Adipose tissue (tissue), 3 donors: Measurements from ENCODE around the gene ALKBH5. TPM values are rescaled to one million over a fixed set of nuclear protein-coding genes. Genes with fewer than 3 reads are reported as not detected.
A peak's percentile ranks its signal among the peaks of the same experiment; 100 is the strongest.

ENCODE experiments used
- H3K27ac ChIP-seq: one replicate; pipeline ENCODE4 v1.5.1; 2013; ENCODE audit warnings: low read depth, low read length
- WGBS, 3 donors: extraction: QIAGEN DNeasy Blood & Tissue Kit; methylation state at CpG; one replicate each; pipeline ENCODE4 v1.1.7; 2013; 5-methylcytosine and 5-hydroxymethylcytosine counted together
- polyA plus RNA-seq, 3 donors: library from polyadenylated mRNA; stranded (reverse); fragments of 200-250 nt; gene quantifications; one replicate each; pipeline ENCODE4 v1.2.3, GENCODE V29; 2013
- donor health status: healthy with polysubstance abuse.
- donor health status: Bipolar disorder and iron deficiency.
- donor health status: healthy.

ALKBH5 gene
- 10 to 100 TPM; 21.3 to 50.7 (median 24.4) TPM for polyA plus RNA-seq

DNA sequence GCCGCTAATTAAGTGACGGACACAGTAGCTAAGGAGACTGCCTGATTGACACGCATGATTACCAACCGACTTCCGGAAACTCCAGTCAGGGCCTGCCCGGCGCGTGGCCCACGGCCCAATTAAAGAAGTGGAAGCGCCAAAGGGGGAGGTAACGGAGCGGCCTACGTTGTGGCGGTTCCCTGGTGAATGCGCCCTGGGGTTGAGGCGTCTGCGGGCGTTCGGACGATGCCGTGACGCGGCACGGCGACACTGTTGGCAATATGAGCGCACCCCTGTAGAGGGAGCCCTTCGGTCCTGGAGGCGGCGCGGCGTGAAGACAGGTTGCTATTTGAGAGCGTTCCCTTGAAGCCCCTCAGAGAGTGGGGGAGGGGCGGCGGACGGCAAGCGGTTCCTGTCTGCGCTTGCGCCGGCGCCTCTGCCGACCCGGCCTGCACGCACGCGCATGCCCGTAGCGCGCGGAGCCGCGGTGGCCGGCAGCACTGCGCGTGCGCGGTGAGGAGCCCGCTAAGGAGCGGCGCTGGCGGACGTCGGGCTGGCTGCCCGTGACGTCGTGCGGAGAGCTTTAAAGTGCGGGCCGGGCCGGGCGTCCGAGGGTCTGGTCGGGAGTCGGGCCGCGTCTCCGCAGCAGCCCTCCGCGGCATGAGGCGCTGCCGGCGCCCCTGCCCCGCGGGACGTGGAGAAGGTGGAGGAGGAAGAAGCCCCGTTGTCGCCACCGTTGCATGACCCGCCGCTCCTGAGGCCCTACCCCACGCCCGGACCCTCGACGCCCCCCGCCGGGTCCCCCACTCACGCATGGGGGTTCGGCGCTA is at the start of gene ALKBH5:
TSS of gene ALKBH5 (plus strand) at position 495 of the 809 bp plus-strand sequence. CDS start 416 bp downstream, outside the sequence.
- 0 to 1% (median 0%) methylated on average over 78 to 98 of the region's 98 CpGs for WGBS, 3 donors
- H3K27ac ChIP-seq, result peak within 1 kb of the TSS; percentile 86

DNA sequence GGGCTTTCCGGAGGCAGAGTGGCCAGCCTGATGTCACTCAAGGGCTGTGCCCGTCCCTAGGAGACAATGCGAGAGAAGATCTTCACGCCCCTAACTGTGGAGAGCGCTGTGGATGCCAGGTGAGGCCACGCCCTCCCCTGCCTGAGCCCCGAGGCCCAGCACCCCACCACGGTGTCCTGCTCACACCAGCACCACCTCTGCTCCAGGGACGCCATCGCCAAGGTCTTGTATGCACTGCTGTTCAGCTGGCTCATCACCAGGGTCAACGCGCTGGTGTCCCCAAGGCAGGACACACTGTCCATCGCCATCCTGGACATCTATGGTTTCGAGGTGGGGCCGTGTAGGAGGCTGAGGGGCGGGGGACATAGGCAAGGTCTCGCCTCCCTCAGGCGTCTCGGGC is 47.3 kb upstream of the ALKBH5 start:
- no peak overlapping the region for H3K27ac ChIP-seq
- 77 to 82% (median 78%) methylated on average over 18 to 19 of the region's 19 CpGs for WGBS, 3 donors

DNA sequence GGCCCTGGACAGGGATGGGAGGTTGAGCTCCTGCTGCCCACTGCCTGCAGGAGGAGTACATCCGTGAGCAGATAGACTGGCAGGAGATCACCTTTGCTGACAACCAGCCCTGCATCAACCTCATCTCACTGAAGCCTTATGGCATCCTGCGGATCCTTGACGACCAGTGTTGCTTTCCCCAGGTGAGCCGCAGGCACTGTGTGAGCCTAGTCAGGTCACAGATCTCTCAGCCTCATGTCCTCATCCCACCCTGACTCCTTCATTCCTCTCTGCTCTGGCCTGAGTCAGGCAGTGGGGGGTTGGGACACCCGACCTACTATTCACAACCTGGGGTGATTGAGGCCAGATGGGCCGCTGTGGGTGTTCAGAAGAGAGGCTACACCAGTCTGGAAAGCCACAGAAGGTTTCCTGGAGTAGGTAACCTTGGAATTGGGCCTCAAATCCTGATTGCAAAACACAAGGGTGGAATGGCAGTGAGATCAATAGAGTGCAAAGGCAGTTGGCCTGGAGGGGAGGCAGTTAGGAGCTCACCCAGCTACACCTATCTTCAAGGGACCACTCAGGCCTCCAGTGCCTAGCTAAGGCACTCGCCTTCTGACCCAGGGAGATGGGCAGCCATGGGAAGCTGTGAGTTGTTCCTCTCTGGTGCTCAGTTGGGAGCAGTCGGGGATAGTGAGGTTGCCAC is 45.4 kb upstream of the ALKBH5 start:
- H3K27ac ChIP-seq, result no peak overlapping the region
- WGBS, 3 donors, result 78 to 88% (median 85%) methylated on average over 8 of the region's 8 CpGs

DNA sequence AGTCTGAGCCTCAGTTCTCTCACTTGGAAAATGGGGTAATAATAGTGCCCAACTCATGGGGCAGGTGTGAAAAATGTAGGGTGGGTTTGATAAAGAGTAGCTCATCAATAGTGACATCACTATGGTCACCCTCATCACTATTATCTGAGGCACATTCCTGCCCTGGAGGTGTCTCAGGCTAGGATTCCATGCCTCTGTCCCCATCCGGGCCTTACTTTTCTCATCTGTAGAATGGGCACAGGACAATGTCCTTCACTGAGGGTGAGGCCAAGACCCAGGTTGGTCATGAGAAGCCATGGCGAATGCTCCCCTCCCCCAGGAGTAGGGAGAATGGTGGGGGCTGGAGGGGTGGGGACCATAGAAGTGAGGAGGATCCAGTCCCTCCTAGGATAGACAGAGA is 44.5 kb upstream of the ALKBH5 start:
- 89 to 94% (median 91%) methylated on average over 2 of the region's 2 CpGs for WGBS, 3 donors
- no peak overlapping the region for H3K27ac ChIP-seq

DNA sequence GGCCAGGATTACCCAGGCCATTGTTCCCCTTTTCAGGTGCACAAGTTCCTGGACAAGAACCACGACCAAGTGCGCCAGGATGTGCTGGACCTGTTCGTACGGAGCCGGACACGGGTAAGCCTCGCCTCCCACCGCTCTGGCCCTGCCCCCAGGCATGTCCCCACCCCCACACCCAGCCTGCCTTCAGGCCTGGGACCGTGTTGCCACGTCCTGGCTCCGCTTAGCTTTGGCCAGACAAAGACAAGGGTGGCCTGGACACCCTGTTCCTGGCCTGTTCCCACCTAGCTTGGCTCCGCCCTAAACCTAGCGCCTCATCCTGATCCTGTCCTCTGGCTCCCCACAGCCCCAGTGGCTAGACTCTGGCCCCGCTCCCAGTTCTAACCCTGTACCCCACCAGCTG is 44.1 kb upstream of the ALKBH5 start:
- 62 to 82% (median 73%) methylated on average over 14 of the region's 14 CpGs for WGBS, 3 donors
- H3K27ac ChIP-seq, result no peak overlapping the region

DNA sequence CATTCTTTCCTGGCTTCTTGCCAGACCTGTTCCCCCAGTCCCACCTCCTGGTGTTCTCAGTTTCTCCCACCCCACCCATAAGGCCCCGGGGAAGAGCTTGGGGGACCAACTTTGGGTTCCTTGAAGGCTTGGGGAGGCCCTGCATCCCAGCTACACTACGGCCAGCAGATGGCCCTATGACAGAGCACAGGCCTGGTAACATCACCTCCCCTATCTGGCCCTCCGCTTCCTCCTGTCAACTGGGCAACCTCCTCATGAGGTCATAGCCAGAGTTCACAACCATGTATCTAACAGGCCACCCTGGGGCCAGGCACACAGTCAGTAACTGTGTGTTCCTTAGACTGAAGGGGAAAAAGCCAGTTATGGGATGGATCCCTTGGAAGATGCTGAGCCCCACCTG is 43.7 kb upstream of the ALKBH5 start:
- WGBS, 3 donors, result 63 to 68% (median 66%) methylated on average over 3 of the region's 3 CpGs
- no peak overlapping the region for H3K27ac ChIP-seq

DNA sequence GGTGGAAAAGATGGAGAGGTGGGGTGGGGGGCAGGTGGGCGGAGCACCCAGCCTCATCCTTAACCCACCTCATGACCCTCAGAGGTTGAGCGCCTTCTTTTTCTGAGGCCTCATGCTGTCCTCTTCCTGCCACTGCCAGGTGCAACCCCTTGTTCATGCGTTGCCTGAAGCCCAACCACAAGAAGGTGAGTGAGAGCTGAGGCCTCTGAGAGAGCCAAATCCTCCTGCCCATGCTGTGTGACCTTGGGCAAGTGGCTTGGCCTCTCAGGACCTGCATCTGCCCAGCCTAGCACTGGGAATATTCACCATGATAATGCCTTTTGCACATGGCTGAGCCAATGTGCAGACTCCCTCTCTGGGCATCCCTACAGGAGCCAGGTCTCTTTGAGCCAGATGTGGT is 43.0 kb upstream of the ALKBH5 start:
- WGBS, 3 donors, result 76 to 90% (median 87%) methylated on average over 3 of the region's 3 CpGs
- no peak overlapping the region for H3K27ac ChIP-seq

DNA sequence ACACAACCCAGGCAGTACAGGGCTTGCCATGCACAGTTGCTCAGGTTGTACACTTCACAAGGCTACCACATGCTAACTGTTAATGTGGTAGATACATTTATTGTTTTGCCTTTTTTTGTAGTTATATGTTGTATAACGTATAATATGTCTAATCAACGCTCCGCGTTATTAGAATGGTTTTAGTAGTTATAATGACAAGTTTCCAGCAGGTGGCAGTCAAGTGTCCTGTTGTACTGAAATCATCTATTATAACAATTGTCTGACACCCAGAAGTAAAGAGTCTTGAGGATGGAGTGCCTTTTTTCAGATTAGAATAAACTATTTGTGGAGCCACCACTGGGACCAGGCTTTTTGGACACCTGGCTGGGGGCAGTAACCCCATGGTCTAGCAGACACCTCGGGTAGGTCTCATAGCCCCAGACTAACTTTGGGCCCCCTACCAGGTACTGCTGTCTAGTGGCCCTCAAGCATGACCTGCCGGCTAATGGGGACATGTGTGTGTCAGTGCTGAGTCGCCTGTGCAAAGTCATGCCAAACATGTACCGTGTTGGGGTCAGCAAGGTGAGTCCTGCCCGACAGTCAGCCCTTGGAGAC is 42.3 kb upstream of the ALKBH5 start:
- no peak overlapping the region for H3K27ac ChIP-seq
- WGBS, 3 donors, result 27 to 34% (median 31%) methylated on average over 9 of the region's 9 CpGs

- WGBS, 3 donors, result 90 to 99% (median 93%) methylated on average over 3 of the region's 3 CpGs
- H3K27ac ChIP-seq, result no peak overlapping the region
These were observed 41.2 kb upstream of the ALKBH5 start for GRCh38 chr17:18142417-18142816.

DNA sequence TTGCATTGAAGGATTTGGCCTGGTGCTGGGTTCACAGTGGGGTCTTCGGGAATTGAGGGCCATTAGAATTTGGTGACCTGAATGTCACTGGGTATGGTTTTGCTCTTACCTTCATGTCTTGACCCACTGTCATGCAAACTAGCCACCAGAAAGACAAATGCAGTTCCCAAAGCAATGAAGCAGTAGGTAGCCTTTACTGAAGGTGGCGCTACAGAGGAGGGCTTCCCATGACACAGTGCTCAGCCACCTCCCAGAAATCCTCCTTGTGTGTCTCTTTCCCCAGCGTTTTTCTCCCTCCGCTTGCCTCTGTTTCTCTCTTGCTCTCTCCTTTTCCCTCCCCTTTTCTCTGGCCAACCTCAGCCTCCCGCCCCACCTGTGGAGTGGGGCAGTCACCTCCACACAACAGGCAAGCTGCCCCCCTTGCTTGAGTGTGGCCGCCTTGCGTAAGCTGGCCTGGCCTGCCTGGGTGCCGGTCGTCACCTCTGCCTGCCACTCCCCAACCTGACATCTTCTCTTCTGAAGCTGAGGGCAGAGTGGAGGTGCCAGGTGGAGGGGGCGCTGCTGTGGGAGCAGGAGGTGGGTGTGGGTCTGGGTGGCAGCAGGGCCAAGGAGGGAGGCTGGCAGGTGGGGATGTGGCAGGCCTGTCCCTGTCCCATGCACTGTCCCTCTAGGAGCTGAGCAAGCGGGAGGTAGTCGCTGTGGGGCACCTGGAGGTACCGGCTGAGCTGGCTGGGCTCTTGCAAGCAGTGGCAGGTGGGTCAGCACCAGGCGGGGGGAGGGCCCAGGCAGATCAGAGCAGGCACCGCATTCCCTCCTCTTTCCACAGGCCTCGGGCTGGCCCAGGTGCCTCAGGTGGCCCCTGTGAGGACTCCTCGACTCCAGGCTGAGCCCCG is 40.3 kb upstream of the ALKBH5 start:
- no peak overlapping the region for H3K27ac ChIP-seq
- WGBS, 3 donors, result 55 to 81% (median 70%) methylated on average over 18 of the region's 18 CpGs

DNA sequence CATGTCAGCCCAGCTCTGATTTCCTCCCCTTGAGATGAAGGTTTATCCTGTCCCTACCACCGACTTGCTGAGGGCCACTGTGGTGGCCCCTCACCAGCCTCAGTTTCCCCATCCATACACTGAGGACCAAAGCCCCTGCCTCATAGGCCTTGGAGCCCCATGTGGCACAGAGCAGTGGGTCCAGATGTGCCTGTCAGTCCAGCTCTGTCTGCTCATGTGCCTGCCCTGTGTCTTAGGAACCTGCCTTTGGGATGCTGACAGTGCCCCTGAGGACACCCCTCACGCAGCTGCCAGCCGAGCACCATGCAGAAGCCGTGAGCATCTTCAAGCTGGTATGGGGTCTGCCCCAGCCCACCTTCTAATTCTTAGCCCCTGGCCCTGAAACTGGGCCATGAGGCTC is 39.4 kb upstream of the ALKBH5 start:
- H3K27ac ChIP-seq, result no peak overlapping the region

DNA sequence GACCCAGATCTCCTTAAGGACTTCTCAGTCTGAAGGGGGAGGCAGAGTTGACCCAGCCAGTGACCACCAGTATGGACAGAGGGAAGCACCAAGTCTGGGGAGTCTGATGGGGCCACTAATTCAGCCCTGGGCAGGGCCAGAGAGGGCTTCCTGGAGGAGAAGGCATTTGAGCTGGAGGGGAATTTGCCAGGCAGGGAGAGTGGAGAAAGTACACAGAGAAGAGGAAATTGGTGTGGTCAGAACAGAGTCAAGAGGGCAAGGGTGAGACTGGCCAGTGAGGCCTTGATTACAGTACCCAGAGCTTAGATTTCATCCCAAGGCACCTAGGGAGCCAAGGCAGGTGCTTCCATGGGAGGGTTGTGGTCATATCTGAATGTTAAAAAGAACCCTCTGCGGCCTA is 38.8 kb upstream of the ALKBH5 start:
- 86 to 92% (median 90%) methylated on average over 1 of the region's 1 CpG for whole genome bisulfite sequencing, 3 donors
- H3K27ac ChIP-seq, result no peak overlapping the region

More for the DNA sequence above, 39.4 kb upstream of the ALKBH5 start:
- WGBS, 3 donors, result 67 to 90% (median 74%) methylated on average over 4 of the region's 4 CpGs

- 74 to 91% (median 87%) methylated on average over 13 of the region's 13 CpGs for WGBS, 3 donors
- H3K27ac ChIP-seq, result no peak overlapping the region
These were observed 37.8 kb upstream of the ALKBH5 start for GRCh38 chr17:18145811-18146210.

GRCh38 chr17:18146259-18146658 is 37.4 kb upstream of the ALKBH5 start:
- 83 to 97% (median 88%) methylated on average over 2 of the region's 2 CpGs for WGBS, 3 donors
- H3K27ac ChIP-seq, result no peak overlapping the region

DNA sequence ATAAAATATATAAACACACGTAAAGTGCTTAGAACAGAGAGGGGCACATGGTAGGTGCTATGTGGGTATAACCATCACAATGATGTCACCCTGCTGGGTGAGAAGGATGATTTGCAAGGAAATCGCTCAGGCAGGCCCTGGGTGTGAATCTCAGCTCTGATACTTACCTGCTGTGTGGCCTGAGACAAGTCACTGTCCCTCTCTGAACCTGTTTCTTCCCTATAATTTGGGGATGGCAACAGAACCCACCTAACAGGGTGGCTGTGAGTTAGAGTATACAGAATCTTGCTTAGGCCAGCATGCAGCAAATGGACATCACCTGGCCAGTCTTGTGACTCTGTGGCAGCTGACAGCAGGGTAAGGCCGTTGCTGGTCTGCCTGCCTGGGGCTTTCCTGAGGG is 36.6 kb upstream of the ALKBH5 start:
- WGBS, 3 donors, result 79 to 89% (median 83%) methylated on average over 3 of the region's 3 CpGs
- no peak overlapping the region for H3K27ac ChIP-seq

GRCh38 chr17:18148586-18148985 is 35.0 kb upstream of the ALKBH5 start:
- WGBS, 3 donors, result 86 to 89% (median 88%) methylated on average over 7 of the region's 7 CpGs
- H3K27ac ChIP-seq, result no peak overlapping the region

DNA sequence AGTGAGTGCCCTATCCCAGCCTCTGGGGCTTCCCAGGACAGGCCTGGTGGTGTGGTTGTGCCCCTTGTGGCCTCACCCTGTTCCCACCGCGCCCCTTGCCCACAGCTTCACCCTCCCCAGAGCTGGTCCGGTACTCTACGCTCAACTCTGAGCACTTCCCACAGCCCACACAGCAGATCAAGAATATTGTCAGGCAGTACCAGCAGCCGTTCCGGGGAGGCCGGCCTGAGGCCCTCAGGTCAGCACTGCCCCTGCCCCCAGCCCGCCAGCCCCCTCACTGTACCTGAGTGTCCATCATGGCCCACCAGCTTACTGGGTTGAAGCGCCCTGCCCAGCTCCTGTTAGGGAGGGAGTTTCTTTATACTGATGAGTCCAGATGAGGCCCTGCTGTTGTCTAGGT is 32.3 kb upstream of the ALKBH5 start:
- 82 to 94% (median 90%) methylated on average over 9 of the region's 9 CpGs for WGBS, 3 donors
- H3K27ac ChIP-seq, result no peak overlapping the region

GRCh38 chr17:18155179-18155578 is 28.4 kb upstream of the ALKBH5 start:
- H3K27ac ChIP-seq, result no peak overlapping the region
- 94% methylated on average over 14 of the region's 14 CpGs for WGBS, 3 donors
